Activated CD8-positive, alpha-beta memory T cell treated with anti-CD3 and anti-CD28 coated beads for 24 hours (primary cell): ENCODE data around the gene PADI6.
"Not testable (repeated sequence)": the region's sequence is repeated elsewhere in the genome, so short reads cannot be mapped to it uniquely, and the experiment has no call there.

Experiments
- DNase-seq: peaks from one replicate; pipeline ENCODE4 v3.0.0-alpha.2; 2020

PADI6 gene

DNA sequence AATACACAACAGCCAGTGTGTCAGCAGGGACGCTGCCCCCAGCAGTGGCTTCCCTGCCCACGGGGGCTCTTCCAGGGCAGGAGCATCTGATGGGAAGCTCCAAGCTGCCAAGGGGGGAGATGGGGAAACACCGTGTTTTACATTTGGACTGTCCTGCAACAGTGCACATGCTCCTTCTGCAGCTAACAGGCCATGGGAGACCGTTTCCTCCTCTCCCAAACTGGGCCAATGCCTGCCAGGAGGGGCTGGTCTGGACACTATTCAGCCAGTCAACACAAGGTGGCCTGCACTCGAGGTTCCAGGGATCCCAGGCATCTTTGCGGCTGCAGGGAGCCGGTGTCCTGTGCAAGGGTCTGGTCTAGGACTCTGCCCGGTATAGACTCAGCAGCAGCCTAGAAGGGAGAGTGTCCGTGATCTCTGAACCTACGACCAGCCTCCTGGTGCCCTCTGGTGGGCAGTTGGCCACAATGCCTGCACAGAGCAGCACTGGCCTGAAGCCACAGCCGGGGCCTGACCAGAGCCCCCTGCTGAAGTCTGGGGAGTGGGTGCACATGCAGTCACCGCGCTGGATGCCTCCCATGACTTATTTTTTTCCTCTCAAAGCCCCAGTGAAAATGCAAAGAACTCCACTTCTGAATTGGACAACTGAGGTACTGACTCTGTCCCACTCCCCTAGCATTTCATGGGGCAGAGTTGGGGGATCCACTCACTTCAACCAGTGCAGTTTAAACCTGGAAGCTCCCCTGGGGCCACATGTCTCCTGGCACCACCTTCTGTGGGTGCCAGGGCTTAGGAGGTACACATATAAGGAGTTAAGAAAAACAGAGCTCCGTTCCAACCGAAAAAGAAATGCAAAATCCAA, 34.1 kb downstream of the PADI6 start:
- DNase-seq: peak; percentile 77

DNA sequence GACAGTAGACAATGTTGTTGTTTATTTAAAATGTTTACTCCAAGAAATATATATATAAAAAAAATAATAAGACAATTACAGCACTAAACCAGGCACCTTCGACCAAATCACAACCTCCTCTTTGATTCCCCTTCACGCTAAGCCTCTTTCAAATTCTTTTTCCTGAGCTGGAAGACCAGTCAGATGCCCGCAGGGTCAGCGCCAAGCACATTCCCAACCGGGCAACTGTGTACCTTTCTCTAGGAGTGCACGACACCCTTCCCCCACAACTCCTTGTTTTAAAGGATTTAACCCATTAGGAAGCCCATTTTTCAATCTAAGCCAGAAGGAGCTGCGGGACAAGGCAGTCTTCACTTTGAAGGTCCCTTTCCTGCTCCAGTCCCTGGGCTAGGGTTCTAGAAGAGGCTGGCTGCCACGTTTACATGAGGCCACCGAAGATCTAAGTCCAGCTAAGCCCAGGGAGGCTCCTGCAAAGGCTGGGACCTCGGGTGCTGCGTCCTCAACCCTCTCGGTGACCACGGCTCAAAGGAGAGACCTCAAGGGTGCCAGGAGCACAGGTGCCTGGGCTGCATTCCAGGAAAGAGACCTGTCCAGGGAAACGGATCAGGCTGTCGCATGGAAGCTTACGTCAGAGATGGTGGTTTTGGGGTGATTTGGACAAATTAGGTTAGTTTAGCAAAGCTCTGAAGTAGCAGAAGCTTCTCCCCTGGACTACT, 34.9 kb downstream of the PADI6 start:
- not testable (repeated sequence) for DNase-seq

DNA sequence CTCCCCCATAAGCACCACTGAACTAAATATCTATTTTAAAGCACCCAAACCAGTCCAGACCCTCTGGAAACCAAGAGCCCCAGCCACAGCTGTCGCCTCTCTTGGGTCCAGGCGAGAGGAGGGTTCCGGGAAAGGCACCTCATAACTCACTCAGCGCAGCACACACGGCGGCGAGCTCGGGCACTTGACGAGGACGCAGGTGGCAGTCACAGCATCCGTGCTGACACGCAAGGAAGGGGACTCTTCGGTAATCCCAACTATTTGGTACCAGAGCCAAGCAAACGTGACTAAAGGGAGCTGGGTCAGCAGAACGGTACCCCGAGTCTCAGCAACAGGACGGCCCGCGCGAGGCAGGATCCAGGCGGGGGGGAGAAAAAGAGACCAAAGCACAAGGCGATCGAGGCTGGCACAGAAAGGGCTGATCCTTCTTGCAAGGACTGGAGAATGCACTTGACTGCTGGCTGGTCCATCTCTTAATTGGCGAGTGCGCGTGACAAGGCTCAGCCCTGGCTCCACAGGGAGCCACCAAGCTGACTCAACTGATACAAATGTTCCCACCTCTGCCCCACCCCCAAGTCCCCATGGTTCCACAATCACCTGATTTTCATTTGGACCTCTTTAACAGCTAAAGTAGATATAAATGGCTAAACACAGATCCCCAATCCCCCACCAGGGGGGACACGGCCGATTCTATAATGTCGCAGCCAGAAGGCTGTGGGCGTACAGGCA, 36.0 kb downstream of the PADI6 start:
- not testable (repeated sequence) for DNase-seq

DNA sequence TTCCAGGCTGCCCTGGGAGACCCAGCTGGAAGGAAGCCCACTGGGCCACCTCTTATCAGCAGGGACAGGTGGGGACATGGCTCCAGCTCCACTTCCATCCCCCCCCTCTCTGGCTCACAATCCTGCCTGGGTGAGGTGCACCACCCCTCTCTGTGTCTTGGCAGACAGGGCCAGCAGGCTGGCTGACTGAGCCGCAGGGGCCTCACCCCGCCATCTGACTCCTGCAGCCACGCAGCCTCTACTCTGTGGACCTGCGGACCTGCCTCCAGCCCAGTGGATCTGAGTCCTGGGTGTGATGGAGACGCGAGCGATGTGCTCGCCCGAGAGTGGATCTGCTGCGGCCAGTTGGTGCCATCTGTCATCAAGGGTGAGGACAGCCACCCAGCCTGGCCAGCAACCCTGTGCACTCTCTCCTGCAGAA, 37.4 kb downstream of the PADI6 start:
- no peak for DNase-seq

DNA sequence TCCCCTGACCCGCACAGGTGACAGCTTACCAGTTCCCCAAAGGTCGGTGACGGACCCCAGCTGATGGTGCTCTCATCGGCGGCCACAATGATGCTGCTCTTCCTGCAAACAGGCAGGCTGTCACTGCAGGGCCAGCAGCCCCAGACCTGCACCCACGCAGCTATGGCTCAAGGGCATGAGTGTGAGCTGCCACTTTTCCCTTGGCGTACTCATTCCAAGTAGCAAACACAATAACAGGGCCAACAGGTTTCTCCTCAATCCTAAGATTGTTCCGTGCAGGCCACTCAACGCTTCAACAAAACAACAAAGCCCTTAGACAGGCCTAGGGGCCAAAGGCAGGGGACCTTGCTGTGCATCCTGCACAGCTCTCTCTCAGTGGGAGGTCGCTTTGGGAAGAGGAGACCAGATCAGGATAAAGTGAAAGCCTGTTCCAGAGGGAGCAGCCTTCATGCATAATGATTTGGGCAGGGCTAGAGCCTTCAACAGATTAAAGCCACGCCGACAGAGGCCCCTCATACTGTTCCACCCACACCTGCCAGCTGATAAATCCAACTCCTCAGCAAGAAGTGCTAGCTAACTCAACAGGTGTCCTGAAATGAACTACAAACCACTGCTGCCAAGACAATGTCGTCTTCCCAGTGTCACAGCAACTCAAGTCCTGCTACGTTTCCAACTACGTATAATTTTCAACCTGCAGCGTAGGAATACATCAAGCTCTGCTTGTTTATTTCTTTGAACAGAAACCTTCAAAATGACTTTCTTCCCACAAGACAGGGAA, 40.3 kb downstream of the PADI6 start:
- no peak for DNase-seq

DNA sequence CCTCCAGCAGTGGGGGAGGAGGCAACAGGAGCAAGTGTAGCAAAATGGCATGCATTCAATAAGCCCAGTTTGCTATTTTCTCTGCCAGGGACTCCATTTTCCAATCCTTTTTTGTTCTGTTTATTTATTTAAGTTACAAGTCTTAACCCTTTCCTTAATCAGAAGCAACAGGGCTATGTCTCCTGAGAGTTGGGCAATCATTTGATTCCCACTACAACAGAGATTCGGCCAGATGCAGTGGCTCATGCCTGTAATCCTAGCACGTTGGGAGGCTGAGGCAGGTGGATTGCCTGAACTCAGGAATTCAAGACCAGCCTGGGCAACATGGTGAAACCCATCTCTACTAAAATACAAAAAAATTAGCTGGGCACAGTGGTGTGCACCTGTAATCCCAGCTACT, 42.0 kb downstream of the PADI6 start:
- no peak for DNase-seq

DNA sequence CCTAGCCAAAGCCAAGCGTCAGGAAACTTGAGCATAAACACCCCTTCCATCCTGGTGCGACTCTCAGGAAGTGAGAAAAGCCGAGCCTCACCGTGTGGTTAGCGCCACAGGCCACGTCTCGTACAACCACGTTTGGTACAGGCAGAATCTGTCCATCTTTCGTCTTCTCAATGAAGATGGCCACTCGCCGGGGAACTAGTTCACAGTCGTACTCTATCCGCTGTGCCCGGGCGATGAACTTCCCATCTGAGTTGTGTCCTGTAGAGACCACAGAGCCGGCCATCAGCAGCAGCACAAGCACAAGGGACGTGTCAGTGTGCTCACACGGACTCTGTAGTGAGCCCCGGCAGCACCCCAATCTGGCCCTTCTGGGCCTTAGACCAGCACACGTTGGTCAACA, 44.4 kb downstream of the PADI6 start:
- no peak for DNase-seq

DNA sequence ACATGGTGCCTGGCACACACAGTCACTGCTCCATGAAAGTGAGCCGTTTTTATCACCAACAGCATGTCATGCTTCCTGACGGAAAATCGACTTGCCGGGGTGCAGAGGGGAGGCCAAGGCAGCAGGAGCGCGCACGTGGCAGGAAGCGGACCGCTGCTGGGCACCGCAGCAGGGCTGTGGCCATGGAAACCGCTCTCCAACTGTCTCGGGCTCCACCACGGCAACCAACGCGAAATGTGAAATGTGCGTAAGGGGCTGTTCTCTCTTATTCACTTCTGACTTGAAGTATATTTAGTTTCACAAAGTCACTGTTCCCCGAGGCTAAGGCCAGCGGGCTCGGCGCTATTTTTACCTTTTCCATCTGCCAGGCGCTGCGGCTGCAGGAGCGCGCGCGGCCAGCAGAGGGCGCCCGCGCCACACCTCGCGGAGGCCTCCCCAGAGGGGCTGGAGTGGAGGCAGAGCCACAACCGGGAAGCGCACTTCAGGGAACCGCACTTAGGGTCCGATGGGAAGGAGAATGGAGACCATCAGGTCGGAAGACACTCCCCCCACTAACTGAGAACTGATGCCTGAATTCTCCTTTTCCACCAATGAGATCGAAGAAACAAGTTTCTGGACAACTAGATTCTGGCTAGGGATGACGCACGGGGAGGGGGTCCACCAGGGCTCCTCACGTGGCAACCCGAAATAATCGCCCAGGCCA, 47.8 kb downstream of the PADI6 start:
- DNase-seq: peak; percentile 89

DNA sequence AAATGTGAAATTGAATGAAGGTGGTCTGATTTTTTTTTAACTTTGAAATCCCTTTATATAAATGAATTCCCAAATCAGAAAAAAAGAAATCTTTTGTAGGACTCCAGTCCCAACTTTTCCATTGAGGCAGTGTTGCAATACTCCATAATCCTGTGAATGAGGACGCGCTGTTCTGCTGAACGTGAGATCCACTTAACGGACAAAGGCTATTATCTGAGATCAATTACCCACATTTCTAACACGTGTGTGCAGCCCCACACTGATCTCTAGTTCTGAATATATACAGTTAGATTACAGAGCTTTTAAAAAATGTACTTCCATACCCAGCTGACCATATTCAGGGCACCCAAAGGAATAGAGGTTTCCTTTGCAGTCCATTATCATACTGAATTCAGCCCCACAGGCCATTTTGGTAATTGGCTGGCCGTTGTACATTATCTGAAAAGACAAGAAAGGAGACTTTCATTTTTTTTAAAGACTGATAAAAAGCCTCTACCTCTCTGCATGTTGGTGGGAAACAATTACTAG, 48.5 kb downstream of the PADI6 start:
- no peak for DNase-seq

DNA sequence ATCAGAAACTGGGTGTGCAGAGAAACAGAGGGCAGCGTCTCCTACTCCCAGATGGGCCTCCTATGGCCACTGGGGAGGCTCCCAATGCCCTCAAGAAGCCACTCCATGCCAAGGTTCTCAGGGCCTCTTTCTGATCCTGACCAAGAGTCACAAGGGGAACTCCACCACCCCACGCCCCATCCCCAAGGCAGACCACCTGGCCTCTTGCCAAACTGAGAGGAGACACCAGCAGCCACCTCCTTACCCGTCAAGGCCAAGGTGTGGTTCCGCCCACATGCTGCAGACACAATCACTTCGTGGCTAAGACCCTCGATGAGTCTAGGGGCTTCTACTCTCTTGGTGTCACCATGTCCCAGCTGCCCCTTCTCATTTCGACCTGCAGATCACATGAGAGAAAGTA, 50.5 kb downstream of the PADI6 start:
- DNase-seq: no peak

DNA sequence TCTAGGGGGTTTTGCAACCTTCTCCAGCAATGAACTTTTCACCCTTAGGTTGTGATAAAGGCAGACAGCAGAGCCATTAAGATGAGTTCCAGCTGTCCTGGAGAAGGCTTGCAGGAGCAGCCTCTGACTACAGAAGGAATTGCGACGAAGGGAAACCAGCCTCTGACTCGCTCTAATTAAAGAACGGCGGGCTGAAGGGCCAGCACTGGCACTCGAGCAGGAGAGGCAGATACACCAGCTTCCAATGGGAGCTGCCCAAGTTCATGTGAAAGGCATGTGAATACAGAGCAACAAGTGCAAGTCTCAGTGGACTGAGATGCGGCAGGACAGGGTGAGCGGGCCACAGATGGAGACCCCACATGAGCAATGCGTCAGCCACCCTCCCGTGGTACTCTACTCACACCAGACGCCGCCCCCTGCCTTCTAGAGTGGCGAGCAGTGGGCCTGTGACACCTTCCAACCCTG, 51.8 kb downstream of the PADI6 start:
- DNase-seq: no peak

DNA sequence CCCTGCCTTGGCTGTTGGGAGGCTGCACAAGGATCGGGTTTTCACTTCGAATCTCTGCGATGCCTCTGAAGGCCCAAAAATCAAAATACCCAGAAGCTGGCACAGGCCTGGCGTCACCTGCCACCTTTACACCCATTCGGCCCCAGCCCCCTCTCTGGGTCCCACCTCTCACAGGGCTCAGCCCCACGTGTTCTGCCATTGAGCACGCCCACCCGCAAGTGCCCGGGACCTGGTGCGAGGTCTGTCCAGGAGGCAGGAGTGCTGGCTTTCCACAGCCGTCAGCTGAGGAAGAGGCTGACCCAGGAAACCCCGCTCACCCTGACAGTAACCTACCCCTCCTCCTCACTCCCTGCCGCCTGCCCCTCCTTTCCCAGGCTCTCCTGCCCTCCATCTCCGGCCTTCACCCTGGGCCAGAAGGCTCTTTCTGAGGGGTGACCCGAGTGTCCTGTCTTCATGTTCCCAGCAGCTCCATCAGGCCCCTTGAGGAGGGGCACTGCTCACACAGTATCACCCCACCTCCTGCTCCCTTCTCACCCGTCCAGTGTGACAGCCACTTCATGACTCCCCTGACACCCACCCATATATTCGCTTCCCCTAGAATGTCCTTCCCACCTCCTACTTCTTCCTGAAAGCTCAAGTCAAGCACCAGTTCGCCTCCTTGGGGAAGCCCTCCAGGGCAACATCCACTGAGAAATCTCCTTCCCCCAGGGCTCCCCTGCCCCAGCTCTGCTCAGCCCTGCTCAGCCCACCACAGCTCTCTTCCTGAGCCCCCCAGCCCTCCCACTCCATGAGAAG, 54.0 kb downstream of the PADI6 start:
- DNase-seq: no peak

DNA sequence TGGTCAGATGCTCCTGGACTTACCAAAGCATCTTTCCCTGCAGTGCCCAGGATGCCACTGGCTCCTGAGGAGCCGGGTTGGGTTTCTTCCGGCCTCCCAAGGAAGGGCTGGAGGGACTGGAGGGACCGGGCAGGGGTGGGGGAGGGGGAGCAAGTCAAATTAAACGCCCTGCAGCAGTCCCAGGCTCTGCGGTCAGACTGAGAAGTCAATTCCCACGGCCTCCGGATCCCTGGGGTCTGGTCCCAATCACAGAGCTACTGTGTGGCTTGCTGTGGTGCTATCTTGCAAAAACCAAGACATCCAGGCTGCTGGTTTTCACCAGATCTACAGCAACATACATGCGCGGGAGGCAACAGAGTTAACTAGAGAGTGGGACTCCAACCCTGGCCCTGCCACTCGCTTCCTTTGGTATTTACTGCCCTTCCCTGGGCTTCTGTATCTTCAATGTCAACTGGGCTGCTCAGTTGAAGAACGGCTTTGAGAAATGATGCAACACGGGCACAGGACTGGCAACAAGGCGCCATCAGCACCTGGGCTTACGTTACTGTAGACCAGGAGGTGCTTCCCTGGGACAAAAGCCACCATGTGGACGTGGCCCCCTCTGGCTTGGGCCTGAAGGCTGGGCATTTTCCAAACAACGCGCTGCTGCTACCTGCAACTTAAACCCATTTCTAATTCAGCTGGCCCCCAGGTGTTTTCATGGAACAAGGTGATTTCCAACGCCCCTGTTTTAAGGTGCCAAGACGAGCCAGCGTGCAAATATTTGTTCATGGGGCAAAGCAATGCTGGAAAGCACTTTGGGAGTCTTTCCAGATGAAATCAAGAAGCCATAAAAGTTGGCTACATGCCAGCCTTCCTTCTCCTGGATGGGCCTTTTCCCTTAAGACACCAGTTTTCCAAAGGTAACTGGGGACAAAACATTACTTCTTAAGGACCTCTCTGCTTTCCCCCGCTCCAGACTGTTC, 56.0 kb downstream of the PADI6 start:
- no peak for DNase-seq

DNA sequence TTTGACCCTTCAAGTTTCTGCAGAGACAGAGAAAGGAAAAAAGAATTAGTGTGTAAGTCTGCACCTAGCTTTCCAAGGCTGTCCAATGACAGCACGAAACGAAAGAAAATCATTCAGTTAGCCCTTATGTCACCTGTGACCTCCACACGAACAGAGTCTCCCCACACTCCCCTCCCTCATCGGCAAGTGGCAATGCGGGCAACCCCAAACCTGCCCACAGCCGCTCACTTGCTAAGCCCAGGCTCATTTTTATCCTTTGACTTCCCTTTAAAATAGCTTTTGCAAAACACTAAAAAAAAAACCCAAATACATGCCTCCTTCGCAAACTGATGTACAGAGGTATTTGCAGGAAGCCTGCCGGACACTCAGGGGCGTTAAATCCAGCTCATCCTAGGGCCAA, 57.2 kb downstream of the PADI6 start:
- DNase-seq: no peak

DNA sequence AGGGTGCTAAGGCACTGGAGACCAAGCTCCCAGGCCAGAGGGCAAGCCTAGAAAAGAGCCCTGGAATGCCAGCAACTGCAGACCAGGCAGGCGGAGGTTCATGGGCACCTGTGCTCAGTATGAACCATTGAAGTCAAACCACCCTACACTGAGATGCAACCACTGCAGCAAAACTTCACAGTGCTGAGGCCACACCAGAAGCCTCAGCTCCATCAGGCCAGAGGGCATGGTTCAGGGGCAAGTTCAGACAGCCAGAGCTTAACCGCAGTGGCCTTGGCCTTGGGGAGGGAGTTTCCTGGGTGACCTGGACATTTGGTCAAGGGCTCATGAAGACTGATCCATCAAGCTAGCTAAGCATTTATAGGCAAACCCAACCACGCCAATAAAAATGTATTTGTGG, 60.4 kb downstream of the PADI6 start:
- no peak for DNase-seq

DNA sequence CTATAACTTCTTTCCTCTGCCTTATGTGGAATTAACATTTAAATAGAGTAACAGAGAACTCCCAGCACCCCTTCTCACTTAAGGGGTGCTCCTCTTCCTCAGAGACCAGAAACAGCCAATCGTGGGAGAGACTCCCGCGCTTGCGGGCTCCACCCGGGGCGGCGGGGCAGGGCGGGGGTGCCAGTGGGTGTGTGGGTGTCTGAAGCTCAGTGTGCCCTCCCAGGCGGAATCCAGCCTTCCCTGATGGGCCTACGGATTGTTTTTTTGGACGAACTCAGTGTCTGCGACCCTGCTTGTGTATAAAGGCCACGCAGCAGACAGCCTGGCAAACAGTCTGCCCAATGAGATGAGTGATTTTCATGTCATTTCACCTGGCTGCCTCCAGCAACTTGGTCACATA, 61.3 kb downstream of the PADI6 start:
- no peak for DNase-seq

DNA sequence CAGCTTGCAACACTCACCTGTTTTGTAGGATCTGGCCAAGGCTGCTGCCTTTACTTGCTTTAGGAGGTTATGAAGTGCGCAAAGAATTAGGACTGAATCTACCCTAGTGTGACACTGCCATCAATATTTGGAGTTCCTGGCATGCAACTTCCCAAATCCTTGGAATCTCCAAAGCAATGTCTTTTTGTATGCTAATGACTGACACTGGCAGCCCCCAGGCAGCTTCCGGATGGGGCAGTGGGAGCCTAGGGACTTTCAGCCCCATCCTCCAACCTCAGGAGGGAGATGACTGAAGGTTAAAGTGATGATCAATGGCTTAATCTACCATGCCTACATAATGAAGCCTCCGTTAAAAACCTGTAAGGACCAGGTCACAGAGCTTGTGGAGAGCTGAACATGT, 62.0 kb downstream of the PADI6 start:
- no peak for DNase-seq

DNA sequence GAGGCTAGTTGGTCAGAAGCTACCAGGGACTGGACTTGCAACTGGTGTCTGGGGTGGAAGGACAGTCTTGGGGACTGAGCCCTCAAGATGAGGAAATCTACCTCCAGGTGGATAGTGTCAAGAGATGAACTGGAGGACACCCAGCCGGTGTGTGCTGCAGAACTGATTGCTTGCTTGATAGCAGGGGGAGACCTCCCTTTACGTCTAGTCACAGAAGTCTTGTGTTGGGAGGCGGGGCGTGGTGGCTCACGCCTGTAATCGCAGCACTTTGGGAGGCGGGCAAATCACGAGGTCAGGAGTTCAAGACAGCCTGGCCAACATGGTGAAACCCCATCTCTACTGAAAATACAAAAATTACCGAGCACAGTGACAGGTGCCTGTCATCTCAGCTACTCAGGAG, 62.6 kb downstream of the PADI6 start:
- no peak for DNase-seq

DNA sequence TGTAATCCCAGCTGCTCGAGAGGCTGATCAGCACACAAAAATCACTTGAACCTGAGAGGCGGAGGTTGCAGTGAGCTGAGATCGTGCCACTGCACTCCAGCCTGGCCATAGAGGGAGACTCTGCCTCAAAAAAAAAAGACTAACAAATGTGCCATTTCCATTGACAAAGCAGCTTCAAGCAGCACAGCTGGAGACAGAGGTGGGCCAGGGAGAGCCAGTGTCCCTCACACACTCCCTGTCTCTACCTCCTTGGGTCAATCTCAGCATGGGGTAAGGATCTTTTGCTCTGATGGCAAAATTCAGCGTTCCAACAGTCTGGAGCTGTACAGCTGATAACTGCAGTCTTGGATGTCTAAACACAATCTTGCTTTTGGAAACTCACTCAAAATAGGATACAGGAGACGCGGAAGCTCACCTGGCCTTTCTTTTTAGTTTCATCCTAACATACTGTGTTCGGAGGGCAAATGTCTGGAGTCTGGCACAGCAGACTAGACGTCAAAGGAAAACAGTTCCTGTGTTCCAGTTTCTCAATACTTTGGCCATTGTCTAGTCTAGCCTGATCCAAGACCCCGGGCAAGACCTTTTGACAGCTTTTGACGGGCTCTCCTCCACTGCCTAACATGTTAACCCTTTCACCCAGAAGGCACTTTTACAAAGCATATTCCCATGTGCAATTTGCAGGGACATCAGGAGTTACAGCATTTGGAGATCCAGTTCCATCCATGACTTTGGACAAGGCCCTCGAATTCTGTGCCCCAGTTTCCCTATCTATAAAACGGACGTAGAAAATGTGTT, 64.6 kb downstream of the PADI6 start:
- no peak for DNase-seq
